Measurements from ENCODE around the gene B3GALT4. TPM values are rescaled to one million over a fixed set of nuclear protein-coding genes. Genes with fewer than 3 reads are reported as not detected.
A peak's percentile ranks its signal among the peaks of the same experiment; 100 is the strongest.

The B3GALT4 gene
- total and polyA plus RNA-seq, 2 of the 13 experiments (the other 11 are each of a cell fraction or from before 2014, with no cell fraction given): 0.04 to 0.27 TPM

GRCh38 chr6:33312361-33313104, 35.6 kb downstream of the B3GALT4 start (continued):
- TF ChIP-seq DZIP1 (CRISPR knock-in tag; IDR thresholded peaks at IDR 0.05): no peak
- TF ChIP-seq NR2C2 (CRISPR knock-in tag; IDR thresholded peaks at IDR 0.05; ENCODE audit: borderline replicate concordance): peak; percentile 36; the same call in 1 of the 2 replicates
- TF ChIP-seq HOXA7 (CRISPR knock-in tag; IDR thresholded peaks at IDR 0.05): no peak
- TF ChIP-seq SALL2 (CRISPR knock-in tag; IDR thresholded peaks at IDR 0.05): no peak
- peak; percentile 38 for TF ChIP-seq KDM5B (CRISPR knock-in tag; IDR thresholded peaks at IDR 0.05; ENCODE audit: borderline replicate concordance)
- TF ChIP-seq RCOR2 (CRISPR knock-in tag; IDR thresholded peaks at IDR 0.05): no peak
- no peak for TF ChIP-seq ZNF678 (CRISPR knock-in tag; IDR thresholded peaks at IDR 0.05)
- TF ChIP-seq ZNF382 (CRISPR knock-in tag; IDR thresholded peaks at IDR 0.05; ENCODE audit: borderline replicate concordance): no peak
- TF ChIP-seq NFKBIZ (CRISPR knock-in tag; IDR thresholded peaks at IDR 0.05): 0 out of 2 replicates have a peak, but pooled peaks have one; percentile 37
- TF ChIP-seq ZNF558 (CRISPR knock-in tag; IDR thresholded peaks at IDR 0.05; ENCODE audit: borderline replicate concordance): no peak; the same call in 1 of the 2 replicates
- no peak; the same call in 1 of the 2 replicates for TF ChIP-seq DMAP1 (CRISPR knock-in tag; IDR thresholded peaks at IDR 0.05)
- peak; percentile 39; the same call in 1 of the 2 replicates for TF ChIP-seq ZNF782 (CRISPR knock-in tag; IDR thresholded peaks at IDR 0.05; ENCODE audit: borderline replicate concordance)
- no peak for TF ChIP-seq KDM1A (CRISPR knock-in tag; IDR thresholded peaks at IDR 0.05)
- TF ChIP-seq DPF2 (CRISPR knock-in tag; IDR thresholded peaks at IDR 0.05; ENCODE audit: borderline replicate concordance, low read depth): no peak
- TF ChIP-seq YY1 (IDR thresholded peaks at IDR 0.05; ENCODE audit: insufficient read depth, insufficient replicate concordance, low read depth, low read length): peak; percentile 34
- no peak for TF ChIP-seq MED8 (CRISPR knock-in tag; IDR thresholded peaks at IDR 0.05; ENCODE audit: insufficient replicate concordance)
- no peak for TF ChIP-seq JUNB (CRISPR knock-in tag; IDR thresholded peaks at IDR 0.05; ENCODE audit: borderline replicate concordance)
- no peak for TF ChIP-seq ATAD3A (CRISPR knock-in tag; IDR thresholded peaks at IDR 0.05)
- no peak for TF ChIP-seq SPEN (CRISPR knock-in tag; IDR thresholded peaks at IDR 0.05; ENCODE audit: low read depth)
- no peak; the same call in 1 of the 2 replicates for TF ChIP-seq SAFB2 (CRISPR knock-in tag; IDR thresholded peaks at IDR 0.05; ENCODE audit: borderline replicate concordance, low read depth)
- no peak for TF ChIP-seq THRA (CRISPR knock-in tag; IDR thresholded peaks at IDR 0.05; ENCODE audit: borderline replicate concordance)
- peak; percentile 82; the same call in 1 of the 2 replicates for TF ChIP-seq ZBTB7B (CRISPR knock-in tag; IDR thresholded peaks at IDR 0.05)
- TF ChIP-seq NFRKB (IDR thresholded peaks at IDR 0.05): no peak
- no peak for TF ChIP-seq ZNF546 (CRISPR knock-in tag; conservative IDR thresholded peaks at IDR 0.05)
- 0 out of 2 replicates have a peak, but pooled peaks have one; percentile 45 for TF ChIP-seq ZNF276 (CRISPR knock-in tag; IDR thresholded peaks at IDR 0.05; ENCODE audit: low read depth)
